Activated CD8-positive, alpha-beta memory T cell treated with anti-CD3 and anti-CD28 coated beads for 48 hours (primary cell): ENCODE data around the gene IRF6.

Experiments
- DNase-seq, 3 experiments: peaks; one replicate each; pipeline ENCODE4 v3.0.0-alpha.2; 2020; ENCODE audit warnings: low read depth in 2 of 3, low spot score in 2 of 3

IRF6 gene

DNA sequence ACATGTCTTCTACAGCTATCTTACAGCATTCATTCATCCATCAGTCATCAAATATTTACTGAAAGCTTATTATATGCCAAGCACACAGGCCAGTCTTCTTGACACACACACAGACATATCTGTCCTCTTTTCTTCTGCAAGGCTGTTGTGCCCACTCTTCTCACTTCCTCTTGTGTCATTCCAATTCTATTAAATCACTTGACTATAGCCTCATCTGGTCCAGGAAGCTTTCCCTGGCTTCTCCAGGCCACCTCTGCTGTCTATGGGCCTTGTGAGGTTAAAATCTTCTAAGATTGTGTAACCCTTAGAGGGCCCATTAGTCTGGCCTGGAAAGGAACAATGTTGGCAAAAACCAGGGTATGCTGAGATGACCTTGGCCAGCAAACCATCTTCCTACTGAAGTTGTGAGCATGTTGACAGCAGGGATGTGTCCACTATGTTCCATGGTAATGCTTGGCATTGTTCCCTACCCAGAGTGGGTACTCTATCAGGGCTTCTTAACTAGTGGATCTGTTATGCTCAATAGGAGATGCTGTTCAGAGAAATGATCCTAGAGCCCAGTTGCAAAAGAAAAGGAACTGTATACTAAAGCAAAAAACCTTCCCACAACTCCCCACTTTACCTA is 44.8 kb downstream of the IRF6 start:
- DNase-seq, result no peak

DNA sequence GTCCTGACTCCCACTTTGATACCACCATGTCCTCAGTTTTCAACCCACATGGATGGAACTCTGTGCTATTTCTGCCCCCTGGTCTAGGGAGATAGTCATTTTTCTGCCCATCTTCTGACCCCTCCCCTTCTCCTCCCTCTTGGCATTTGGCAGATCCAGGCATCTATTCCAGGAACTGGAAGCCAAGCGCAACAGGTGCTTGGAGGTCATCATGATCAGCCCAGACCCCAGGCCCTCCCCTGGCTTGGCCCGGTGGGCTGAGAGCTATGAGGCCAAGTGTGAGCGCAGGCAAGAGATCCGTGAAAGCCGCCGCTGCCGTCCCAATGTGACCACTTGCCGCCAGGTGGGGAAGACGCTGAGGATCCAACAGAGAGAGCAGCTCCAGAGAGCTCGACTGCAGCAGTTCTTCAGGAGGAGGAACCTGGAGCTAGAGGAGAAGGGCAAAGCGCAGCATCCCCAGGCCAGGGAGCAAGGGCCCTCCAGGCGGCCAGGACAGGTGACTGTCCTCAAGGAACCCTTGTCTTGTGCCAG is 46.0 kb downstream of the IRF6 start:
- DNase-seq, result no peak

DNA sequence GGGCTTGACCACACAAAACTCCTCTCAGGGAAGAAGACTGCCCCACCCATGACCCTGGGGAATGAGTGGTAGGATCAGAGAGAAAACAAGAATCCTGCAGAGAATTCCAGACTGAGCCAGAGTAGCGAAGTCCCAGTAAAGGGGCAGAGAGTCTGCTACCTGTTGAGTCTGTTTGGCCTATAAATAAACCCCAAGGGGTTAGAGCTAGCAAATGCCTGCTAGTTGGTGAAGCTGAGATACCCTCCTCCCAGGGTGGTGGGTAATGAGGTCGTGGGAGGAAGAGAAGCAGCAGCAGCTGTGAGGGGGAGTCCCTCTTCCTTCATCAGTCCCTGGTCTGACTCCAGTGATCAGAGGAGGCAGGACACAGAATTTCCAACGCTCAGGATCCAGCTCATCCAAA is 47.5 kb downstream of the IRF6 start:
- no peak for DNase-seq

DNA sequence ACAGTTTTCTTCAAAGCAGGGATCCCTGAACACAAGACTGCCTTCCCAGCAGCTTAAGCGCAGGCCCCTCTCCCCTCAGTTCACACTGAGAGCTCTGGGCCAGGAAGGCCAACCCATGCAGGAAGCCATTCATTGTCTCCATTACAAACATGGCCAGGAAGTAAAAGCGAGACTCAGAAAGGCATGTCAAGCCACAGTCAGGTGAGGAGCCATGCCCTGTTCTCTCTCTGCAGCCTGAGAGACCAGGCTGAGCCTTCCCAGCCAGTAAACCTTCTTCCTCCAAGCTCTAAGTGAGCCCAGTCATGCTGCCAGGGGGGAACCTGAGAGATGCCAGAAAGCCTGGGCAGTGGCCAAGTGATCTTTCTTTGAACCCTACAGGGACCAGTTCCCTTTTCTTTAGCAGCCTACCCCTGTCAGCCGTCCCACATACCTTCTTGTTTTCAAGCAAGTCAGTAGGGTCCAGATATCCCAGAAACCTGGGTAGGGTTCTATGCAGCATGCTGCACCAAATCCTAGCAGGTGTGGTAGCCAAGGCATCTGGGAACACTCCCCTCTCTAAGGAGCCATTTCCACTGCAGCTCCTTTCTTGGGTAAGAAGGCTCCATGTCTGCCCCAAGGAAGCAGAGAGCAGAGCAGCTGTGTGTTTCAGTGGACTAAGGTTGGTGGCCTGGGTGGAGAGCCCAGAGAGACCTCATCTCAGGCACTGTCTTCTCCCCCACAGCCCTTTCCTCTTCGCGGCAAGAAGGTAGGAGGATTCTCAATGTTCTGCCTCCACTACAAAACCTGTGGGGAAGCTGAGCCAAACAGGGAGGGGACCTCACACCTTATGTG is 49.1 kb downstream of the IRF6 start:
- no peak for DNase-seq

DNA sequence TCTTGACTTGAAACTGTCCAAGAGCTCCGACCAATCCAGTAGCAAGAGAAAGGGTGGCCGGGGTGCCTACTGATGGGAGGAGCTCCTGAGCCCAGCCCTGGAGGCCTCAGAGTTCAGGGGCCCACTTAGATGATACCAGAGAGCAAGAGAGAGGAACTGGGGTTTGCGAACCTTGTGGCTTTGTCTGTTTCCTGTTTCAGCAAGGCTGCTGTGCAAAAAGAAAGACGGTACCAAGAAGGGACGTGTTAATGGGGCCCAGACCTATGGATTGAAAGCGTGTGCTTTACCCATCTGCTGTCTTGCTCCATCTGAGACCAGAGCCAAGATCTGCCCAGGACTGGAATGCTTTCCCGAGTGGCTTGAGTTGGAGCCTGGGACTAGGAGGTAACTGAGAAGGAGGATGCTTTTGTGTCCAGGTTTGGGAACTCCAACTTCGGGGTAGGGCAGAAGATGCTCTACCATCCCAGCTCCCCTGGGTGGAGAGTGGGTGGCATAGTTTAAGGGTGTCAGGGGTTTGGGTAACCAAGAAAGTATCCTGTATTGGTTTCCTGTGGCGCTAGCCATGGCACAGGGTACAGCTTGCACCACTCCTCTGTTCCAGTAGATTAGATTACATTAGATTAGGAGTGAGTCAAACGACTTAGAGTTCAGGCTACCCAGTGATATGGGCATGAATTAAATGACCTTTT is 49.9 kb downstream of the IRF6 start, which contains the start of gene TRAF3IP3:
Gene TRAF3IP3, plus strand, starts transcription at position 128 of the 689 bp plus-strand sequence. CDS start 3,987 bp downstream, outside the sequence.
- DNase-seq, result peak; percentile 48 to 56 (median 53)

DNA sequence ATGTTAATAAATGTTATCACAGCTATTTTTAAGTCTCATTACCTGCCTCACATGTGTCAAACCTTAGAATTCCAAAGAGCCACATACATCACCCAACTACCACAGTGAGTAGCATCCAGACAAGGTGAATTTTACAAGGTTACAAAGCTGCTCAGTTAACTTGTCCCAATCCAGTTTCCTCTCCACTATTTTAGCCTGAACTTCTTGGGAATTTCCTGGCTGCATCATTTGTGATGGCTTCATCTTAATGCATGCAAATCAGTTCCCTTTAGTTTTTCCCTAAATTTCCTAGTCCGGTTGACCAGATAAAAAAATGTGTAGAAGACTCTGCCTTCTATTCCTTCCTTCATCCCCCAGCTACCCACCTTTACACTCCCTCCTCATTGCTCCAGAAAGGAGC is 50.7 kb downstream of the IRF6 start:
- no peak for DNase-seq

DNA sequence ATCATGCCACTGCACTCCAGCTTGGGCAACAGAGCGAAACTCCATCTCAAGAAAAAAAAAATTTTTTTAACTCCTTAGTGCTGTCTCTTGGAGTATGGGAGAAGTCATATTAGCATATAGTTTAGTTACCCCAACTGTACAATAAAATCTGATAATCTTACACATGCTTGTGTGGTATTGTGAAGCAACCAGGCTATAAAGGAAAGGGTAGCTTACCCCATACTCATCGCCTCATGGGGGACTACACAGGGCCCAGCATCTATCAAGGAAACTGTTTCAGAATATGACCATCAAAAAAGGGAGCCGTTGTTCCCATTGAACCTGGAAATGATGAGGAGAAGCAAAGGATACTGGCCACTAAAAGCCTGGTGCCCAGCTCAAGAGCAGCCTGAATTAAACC is 53.1 kb downstream of the IRF6 start:
- DNase-seq, result no peak

DNA sequence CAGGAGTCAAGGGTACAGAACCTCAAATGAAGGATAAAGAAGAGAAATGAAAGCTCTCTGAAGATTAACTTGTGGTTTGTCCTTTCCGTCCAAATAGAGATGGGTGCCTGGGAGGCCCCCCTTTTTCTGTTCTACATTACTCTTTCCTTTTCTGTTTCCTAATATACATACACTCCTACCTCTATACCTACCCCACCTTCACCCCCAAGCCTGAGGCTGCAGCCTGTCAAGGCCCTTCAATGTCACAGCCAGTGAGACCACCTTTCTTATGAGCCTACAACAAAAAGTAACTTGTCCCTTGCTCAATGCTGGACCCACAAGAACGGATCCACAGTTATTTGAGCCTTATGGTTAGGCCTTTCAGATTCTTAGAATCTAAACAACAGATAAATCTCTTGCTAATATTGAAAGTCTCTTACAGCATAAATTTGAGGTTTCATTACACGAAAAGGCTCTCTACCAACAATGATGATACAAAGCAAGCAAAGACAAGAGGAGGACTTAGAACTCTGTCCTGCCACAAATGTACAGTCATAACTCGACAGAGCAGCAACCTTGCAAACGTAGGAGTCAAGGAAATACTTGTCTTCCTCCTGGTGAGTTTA is 54.2 kb downstream of the IRF6 start:
- peak in 2 of 3 experiments; percentile 31 to 60 for DNase-seq

DNA sequence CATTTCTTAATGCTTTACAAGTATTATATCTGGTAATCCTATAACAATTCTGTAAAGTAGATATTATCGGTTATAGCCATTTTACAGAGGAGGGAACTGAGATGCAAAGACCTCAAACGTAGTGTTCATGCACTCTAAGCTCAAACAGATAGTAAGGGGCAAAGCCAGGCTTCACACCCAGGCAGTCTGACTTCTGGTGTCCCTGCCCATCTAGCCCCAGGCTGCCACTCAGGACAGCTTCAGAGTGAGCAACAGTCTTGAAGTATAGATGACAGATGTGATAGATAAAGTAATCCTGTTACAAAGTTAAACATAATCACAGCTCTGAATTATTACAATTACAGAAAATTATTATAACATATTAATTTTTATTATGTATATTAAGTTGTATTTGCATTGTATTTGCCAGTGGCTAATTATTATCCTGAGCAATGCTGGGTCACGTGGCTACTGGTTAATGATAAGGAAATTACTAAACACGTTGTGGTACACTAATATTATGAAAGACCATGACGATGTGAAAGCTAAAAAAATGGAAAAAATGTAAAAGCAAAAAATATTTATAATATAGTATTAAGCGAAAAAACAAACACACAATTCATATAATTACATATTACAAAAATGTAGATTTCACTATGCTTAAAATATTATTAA is 56.1 kb downstream of the IRF6 start:
- DNase-seq, result no peak

DNA sequence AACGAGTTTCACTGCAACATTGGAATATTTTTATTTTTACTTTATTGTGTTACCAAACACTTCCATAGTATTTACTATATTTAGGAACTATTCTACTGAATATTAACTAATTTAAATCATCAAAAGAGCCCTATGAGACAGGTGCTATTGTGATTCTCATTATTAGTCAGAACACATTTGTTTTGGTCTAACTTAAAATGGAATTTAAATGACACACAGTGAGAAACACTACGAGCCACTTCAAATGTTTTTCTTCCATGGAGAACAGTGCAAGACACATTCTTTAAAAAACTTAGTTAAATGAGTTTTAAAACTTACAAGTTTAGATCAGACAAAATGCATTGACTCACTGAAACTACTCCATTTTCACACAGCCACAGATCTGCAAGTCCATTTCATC is 56.7 kb downstream of the IRF6 start:
- DNase-seq, result no peak

DNA sequence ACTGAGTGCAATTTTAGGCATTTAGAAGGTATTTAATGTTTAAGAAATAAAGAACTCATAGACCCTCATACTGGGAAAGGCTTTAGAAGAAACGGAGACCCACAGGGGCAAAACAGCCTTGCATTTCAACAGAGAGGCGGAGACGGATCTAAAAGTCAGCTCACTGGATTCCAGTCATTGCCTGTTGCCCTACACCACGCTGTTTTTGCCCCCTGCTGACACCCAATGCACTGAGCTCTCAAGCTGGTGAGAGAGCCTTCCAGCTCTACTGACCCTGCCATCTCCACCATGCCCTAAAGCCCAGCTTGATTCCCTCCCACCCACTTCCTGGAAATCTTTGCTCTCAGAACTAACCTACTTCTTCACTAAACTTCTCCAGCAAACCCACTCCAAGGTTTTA is 57.3 kb downstream of the IRF6 start:
- DNase-seq, result no peak

DNA sequence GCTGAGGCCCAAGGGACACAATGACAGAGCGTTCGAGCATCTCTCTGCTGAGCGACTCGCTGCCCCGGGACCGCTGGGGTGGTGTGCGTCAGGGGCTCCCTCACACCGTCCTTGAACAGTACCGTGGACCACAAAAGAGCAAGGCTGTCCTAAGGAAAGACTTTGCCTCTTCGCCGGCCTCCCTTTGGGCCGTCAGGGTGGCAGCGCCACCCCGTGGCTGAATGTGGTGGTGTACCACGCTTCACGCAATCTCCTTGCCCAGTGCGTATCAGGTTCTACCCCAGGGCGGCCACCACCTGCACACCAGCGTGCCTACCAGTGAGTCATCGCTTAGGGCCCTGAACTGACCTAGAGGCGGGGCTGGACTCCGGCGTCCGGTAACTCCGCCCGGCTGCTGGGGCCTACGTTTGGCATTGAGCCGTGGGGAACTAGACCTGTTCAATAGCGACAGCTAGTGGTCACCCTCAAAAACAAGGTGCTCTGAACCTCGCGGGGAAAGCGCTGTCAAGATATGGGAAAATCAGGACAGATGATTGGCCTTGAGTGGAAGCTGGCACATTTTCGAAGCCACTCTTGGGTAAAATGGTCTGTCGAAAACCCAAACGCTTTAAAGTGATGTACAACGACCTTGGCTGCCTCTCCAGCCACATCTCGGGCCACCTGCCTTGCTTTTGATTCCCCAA is 58.2 kb downstream of the IRF6 start:
- DNase-seq, result peak; percentile 85 to 93 (median 87)

DNA sequence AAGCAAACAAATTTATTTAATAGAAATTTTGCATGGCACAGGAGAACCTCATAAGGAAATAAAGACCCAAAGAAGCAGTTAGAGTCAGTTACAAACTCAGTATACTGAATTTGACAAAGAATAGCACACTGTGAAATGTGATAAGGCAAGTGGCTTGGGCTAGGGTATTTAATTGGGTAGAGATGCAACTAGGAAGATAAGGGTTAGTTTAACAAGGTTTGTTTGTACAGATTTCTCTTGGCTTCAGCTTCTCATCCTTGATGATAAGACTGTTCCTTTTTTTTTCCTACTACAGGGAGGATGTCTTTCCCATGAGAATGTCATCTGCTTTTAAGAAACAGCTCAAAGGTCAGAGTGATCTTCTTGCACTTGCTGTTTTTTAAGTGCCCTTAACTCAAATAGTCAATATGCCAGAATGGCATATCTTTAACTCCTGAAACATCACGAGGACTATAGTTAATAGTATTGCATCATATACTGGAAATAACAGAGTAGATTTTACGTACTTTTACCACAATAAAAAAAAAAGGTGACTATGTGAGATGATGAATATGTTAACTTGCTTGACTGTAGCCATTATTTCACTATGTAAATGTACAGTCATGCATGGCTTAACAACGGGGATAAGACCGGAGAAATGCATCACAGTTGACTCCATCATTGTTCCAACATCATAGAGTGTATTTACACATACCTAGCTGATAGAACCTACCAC is 59.3 kb downstream of the IRF6 start:
- no peak for DNase-seq

DNA sequence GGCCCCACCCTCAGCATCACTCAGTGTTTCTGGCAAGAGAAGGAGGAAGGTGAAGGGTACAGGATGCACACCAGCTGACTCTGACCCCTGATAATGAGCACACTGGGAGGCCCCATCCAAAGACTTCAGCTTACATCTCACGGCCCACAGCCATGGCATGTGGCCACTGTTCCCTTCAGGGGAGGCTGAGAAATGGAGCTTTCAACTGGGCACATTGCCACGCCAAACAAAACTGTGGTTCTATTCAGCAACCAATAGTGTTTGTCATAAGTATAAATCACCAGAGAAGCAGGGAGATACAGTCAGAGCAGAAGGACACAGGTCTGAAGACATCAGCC is 62.8 kb downstream of the IRF6 start:
- DNase-seq, result no peak

DNA sequence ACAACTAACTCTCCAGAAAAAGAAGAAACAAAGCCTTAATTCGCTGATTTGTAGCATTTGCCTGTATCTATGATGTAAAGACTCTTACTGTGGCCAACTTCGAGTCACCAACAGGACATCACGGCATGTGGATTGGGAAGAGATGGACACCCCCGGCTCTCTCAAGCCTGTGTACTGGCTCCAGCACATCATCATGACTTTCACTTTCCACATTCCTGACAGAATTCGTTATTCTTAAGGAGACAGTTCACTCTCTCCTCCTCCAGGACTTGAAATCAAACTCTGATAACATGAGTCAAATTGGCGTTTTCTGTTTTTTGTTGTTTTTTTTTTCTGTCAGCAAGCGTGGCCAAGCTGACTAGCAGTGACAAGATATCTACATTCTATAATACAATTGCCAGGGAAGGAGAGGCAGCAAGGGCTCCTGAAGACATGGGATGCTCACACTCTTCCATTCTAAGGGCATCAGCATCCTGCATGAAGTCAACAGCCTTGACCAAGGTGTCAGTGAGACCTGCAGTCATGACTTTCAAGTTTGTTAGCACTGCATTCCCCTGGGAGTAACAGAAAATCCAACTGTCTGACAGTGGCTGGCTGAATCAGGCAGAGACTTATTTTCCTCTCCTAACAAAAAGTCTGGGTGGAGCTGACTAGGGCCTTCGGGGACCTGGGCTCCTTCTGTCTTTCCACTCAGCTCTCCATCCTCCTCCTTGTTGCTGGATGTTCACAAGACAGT is 63.4 kb downstream of the IRF6 start:
- no peak for DNase-seq

DNA sequence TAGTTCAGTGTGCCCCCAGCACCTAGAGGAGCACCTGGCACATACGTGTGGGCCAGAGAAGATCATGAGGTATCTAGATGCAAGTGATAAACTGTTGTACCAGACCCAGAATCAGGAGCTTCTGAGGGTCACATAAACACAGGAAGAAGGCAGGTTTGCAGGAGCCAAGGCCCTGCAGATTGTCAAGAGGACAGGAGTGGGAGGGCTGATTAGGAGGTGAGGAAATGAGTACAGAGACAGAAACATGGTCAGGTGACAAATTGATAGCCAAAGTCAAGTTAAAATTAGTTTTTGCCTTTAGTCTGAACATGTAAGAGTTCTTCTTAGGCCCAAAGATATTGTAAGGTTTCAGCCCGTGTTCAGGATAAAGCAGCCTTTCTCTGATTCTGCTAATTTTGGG is 64.1 kb downstream of the IRF6 start:
- no peak for DNase-seq

DNA sequence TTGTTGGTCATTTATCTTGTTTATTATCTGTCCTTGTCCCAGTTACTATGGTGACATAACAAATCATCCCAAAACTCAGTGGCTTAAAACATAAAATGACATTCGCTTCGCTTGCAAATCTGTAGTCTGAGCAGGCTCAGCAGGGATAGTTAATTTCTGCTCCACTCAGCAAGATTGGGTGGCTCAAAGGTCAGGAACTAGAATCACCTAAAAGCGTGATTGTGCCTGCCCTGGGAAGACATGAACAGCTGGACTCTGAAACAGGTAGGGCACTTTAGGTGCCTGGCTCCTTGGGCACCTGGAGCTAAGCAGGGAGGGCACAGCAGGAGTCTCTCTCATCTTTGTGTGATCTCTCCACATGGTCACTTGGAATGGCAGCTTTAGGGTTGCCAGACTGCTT is 64.7 kb downstream of the IRF6 start:
- no peak for DNase-seq

DNA sequence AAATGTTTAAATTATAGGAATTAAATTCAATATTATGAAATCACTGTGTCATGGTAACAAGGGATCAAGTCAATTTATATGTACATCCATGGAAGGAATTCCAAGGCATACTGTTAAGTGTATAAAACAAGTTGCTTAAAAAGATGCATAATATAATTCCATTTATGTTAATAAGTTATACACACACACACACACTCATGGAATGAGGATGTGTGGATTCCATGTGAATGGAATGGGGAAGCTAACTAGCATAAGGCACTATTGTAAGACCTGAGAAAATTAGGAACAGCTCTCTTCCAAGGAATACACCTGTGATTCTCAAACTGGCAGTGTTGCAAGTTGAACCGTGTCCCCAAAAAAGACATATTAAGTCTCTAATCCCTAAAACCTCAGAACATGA is 67.7 kb downstream of the IRF6 start:
- DNase-seq, result no peak

DNA sequence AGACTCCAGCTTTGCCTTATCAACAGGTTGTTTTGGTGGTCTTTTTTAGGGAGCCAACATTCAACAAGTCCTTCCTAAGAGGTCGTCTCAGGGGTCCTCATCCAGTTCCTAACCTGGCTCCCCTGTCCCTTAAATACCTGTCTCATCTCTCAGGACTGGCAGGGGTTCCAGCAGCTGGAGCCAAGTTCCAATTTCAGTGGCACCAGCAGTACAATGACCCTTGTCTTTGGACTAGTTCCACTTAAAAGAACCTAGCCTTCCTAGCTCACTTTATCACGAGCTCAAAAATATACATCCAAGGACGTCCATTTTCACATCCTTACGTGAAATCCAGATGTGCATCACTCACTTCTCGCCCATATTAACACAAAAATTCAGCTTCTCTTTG is 68.8 kb downstream of the IRF6 start:
- no peak for DNase-seq
